Measurements from ENCODE around the gene NECAB2. TPM values are rescaled to one million over a fixed set of nuclear protein-coding genes. Genes with fewer than 3 reads are reported as not detected.

Gene NECAB2
- total RNA-seq, 1 donor from 2014 or later: 12.6 TPM

DNA sequence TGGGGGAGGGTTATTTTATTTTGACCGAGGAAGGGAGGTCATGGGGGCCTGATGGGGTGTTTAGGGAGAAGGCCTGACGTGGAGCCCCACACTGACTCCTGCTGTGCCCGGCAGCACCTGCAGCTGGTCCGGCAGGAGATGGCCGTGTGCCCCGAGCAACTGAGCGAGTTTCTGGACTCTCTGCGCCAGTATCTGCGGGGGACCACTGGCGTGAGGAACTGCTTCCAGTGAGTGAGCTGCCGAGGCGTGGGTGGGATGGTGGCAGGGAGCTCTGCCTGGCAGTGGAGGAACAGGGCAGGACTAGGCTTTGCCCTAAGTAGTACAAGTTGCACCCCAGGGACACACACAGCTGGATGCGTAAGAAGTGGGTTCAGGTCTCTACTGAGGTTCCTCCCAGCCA is 30.0 kb downstream of the NECAB2 start:
- Histone ChIP-seq H3K79me2 (ENCODE audit: low read depth) (no peaks in the 10 kb centered on the region), H2AFZ (replicated peaks) (no peak overlapping the region), H3K4me3 (no peak overlapping the region), H3K9me3 (ENCODE audit: low read depth) (no peaks in the 10 kb centered on the region), H3F3A (ENCODE audit: low read depth) (peaks cover 16% of the 10 kb centered on the region), H4K20me1 (ENCODE audit: low read depth) (no peaks in the 10 kb centered on the region), H3K27ac (no peak overlapping the region), H3K4me1 (peaks cover 30% of the 10 kb centered on the region), H3K9ac (no peak overlapping the region), H3K36me3 (no peaks in the 10 kb centered on the region), H3K27me3 (no peaks in the 10 kb centered on the region), H3K4me2 (no peak overlapping the region)
- Mint-ChIP-seq H3K4me1 (peaks cover 60% of the 10 kb centered on the region), H3K9me3 (no peaks in the 10 kb centered on the region), H3K27me3 (ENCODE audit: insufficient read depth, low read depth) (peaks cover 12% of the 10 kb centered on the region), H3K36me3 (peaks cover 6% of the 10 kb centered on the region), H3K4me3 (no peak overlapping the region), H3K27ac (no peak overlapping the region)
- DNase-seq (ENCODE audit: low spot score): no peak
- TF ChIP-seq EZH2 (IDR thresholded peaks at IDR 0.05): no peak
- TF ChIP-seq EZH2phosphoT487 (IDR thresholded peaks at IDR 0.05): no peak
- TF ChIP-seq, protein P1, sequence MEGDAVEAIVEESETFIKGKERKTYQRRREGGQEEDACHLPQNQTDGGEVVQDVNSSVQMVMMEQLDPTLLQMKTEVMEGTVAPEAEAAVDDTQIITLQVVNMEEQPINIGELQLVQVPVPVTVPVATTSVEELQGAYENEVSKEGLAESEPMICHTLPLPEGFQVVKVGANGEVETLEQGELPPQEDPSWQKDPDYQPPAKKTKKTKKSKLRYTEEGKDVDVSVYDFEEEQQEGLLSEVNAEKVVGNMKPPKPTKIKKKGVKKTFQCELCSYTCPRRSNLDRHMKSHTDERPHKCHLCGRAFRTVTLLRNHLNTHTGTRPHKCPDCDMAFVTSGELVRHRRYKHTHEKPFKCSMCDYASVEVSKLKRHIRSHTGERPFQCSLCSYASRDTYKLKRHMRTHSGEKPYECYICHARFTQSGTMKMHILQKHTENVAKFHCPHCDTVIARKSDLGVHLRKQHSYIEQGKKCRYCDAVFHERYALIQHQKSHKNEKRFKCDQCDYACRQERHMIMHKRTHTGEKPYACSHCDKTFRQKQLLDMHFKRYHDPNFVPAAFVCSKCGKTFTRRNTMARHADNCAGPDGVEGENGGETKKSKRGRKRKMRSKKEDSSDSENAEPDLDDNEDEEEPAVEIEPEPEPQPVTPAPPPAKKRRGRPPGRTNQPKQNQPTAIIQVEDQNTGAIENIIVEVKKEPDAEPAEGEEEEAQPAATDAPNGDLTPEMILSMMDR (IDR thresholded peaks at IDR 0.05): no peak

DNA sequence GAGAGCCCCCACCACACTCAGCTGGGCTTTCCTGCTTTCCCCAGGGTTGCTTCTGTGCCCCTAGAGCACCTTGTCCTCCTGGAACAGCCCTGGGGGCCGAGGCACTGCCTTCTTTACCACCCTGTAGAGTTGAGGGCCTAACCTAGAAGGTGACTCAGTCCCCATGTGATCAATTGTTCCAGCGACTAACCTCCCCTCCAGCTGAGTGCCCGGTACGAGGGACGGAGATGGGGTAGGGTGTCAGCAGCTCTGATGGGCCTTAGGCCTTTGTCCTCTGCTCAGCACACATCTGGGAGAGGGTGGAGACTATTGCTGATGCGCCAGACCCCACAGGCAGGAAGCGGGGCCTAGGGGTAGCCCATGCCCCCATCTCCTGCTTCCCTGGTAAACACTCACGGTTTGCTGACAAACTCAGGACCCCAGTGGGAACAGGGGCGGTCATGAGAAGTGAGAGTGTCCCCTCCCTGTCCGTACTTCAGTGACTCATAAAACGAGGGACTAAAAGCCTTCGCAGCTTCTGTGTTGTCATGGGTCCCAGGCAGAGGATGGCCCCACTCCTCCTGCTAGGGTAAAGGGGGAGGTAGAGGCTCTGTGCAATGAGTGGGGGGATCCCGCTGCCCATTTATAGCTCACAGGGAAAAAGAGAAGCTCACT is 33.1 kb downstream of the NECAB2 start:
- Histone ChIP-seq H3K79me2 (ENCODE audit: low read depth) (no peaks in the 10 kb centered on the region), H4K20me1 (ENCODE audit: low read depth) (no peaks in the 10 kb centered on the region), H3K9ac (no peak overlapping the region), H3K36me3 (no peaks in the 10 kb centered on the region), H3K27ac (no peak overlapping the region), H3K4me3 (no peak overlapping the region), H2AFZ (replicated peaks) (no peak overlapping the region), H3K4me1 (peaks cover 11% of the 10 kb centered on the region), H3F3A (ENCODE audit: low read depth) (no peaks in the 10 kb centered on the region), H3K27me3 (no peaks in the 10 kb centered on the region), H3K9me3 (ENCODE audit: low read depth) (no peaks in the 10 kb centered on the region), H3K4me2 (no peak overlapping the region)
- TF ChIP-seq EZH2phosphoT487 (IDR thresholded peaks at IDR 0.05) (no peak), EZH2 (IDR thresholded peaks at IDR 0.05) (no peak)
- TF ChIP-seq, protein P1 (IDR thresholded peaks at IDR 0.05): no peak
- Mint-ChIP-seq H3K36me3 (peaks cover 2% of the 10 kb centered on the region), H3K27ac (no peak overlapping the region), H3K4me3 (no peak overlapping the region), H3K4me1 (peaks cover 43% of the 10 kb centered on the region), H3K9me3 (no peaks in the 10 kb centered on the region), H3K27me3 (ENCODE audit: insufficient read depth, low read depth) (peaks cover 2% of the 10 kb centered on the region)
- no peak for DNase-seq (ENCODE audit: low spot score)

DNA sequence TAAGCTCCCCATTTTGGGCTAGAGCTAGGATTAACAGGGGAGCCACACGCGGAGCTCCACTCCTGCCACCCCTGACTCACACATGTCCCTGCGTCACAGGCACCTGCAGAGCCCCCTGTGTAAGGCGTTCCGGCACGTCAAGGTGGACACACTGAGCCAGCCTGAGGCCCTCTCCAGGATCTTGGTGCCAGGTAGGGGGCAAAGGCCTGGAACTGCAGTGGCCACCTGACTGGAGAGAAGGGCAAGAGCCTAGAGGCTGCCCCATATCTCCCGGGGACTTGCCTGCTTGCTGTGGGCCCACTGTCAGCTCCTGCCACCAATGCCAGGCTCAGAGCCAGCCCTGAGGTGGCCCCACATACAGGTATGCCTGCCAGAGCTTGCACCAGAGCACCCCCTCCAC is 33.7 kb downstream of the NECAB2 start:
- Histone ChIP-seq H3K4me1 (peaks cover 9% of the 10 kb centered on the region), H4K20me1 (ENCODE audit: low read depth) (no peaks in the 10 kb centered on the region), H3K4me3 (no peak overlapping the region), H3K9me3 (ENCODE audit: low read depth) (no peaks in the 10 kb centered on the region), H3K79me2 (ENCODE audit: low read depth) (no peaks in the 10 kb centered on the region), H3K36me3 (no peaks in the 10 kb centered on the region), H3K9ac (no peak overlapping the region), H3F3A (ENCODE audit: low read depth) (no peaks in the 10 kb centered on the region), H3K4me2 (no peak overlapping the region), H3K27ac (no peak overlapping the region), H2AFZ (replicated peaks) (no peak overlapping the region), H3K27me3 (no peaks in the 10 kb centered on the region)
- Mint-ChIP-seq H3K27ac (no peak overlapping the region), H3K4me3 (no peak overlapping the region), H3K27me3 (ENCODE audit: insufficient read depth, low read depth) (peaks cover 2% of the 10 kb centered on the region), H3K4me1 (peaks cover 40% of the 10 kb centered on the region), H3K36me3 (peaks cover 2% of the 10 kb centered on the region), H3K9me3 (no peaks in the 10 kb centered on the region)
- no peak for TF ChIP-seq EZH2phosphoT487 (IDR thresholded peaks at IDR 0.05)
- no peak for TF ChIP-seq EZH2 (IDR thresholded peaks at IDR 0.05)
- TF ChIP-seq, protein P1 (IDR thresholded peaks at IDR 0.05): no peak
- DNase-seq (ENCODE audit: low spot score): no peak

Measured in neural progenitor cell (in vitro differentiated cells).